ENCODE measurements around the gene AKR1E2.

AKR1E2 gene

DNA sequence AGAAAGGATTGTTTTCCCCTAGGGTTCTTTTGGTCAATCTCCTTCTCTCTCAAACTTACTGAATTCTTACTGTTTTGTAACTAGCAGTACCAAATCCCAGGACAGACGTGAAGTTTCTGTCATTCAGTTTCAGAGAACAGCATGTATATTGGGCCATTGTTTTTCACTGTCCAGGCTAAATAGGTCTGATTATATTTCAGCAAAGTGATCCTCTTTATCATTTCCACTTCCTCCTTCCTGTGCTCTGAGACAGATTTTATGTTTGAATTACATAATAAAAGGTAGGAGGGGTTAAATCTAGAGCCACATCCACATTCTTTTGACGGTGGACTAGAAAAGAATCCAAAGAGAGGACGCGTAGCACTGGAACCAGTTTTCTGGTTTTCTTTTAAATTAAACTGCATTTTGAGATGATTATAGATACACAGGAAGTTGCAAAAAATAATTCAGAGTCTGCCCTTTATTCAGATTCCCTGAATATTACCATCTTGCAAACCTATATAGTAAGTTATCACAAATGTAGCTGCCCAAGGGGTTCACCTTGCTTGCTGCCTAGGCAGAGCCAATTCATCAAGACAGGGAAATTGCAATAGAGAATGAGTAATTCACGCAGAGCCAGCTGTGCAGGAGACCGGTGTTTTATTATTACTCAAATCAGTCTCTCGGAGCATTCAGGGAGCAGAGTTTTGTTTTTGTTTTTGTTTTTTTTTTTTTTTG is 40.1 kb downstream of the AKR1E2 start:
- no peak for FAIRE-seq
- TF ChIP-seq, protein P1, sequence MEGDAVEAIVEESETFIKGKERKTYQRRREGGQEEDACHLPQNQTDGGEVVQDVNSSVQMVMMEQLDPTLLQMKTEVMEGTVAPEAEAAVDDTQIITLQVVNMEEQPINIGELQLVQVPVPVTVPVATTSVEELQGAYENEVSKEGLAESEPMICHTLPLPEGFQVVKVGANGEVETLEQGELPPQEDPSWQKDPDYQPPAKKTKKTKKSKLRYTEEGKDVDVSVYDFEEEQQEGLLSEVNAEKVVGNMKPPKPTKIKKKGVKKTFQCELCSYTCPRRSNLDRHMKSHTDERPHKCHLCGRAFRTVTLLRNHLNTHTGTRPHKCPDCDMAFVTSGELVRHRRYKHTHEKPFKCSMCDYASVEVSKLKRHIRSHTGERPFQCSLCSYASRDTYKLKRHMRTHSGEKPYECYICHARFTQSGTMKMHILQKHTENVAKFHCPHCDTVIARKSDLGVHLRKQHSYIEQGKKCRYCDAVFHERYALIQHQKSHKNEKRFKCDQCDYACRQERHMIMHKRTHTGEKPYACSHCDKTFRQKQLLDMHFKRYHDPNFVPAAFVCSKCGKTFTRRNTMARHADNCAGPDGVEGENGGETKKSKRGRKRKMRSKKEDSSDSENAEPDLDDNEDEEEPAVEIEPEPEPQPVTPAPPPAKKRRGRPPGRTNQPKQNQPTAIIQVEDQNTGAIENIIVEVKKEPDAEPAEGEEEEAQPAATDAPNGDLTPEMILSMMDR (IDR thresholded peaks at IDR 0.05; ENCODE audit: insufficient read depth, missing control alignments): no peak
- no peak for DNase-seq (ENCODE audit: insufficient read length, low spot score)

DNA sequence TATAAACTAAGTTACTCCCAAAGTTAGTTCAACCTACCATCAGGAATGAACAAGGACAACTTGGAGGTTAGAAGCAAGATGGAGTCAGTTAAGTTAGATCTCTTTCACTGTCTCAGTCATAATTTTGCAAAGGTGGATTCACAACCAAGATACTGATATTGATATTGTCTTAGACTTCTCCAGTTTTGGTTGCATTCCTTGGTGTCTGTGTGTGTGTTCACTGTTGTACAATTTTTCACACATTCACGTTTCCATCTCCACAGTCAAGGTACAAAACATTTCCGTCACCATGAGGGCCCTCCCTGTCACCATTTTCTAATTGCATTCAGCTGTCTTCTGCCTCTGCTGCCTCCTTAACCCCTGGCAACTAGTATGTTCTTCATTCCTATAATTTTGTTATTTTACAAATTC is 41.1 kb downstream of the AKR1E2 start:
- FAIRE-seq: no peak
- DNase-seq (ENCODE audit: insufficient read length, low spot score): no peak
- TF ChIP-seq, protein P1 (IDR thresholded peaks at IDR 0.05; ENCODE audit: insufficient read depth, missing control alignments): no peak

- FAIRE-seq (no peak), DNase-seq (ENCODE audit: insufficient read length, low spot score) (no peak)
- TF ChIP-seq, protein P1 (IDR thresholded peaks at IDR 0.05; ENCODE audit: insufficient read depth, missing control alignments): no peak
Observed at GRCh38 chr10:4867520-4868356, 41.7 kb downstream of the AKR1E2 start.

GRCh38 chr10:4868357-4868657 is 42.3 kb downstream of the AKR1E2 start:
- DNase-seq (ENCODE audit: insufficient read length, low spot score) (no peak), FAIRE-seq (no peak)
- TF ChIP-seq, protein P1 (IDR thresholded peaks at IDR 0.05; ENCODE audit: insufficient read depth, missing control alignments): no peak

- no peak for DNase-seq (ENCODE audit: insufficient read length, low spot score)
- TF ChIP-seq, protein P1 (IDR thresholded peaks at IDR 0.05; ENCODE audit: insufficient read depth, missing control alignments): no peak
- no peak for FAIRE-seq
Observed at GRCh38 chr10:4882704-4883078, 56.7 kb downstream of the AKR1E2 start.

GRCh38 chr10:4883079-4883739 is 57.2 kb downstream of the AKR1E2 start:
- FAIRE-seq: no peak
- TF ChIP-seq, protein P1 (IDR thresholded peaks at IDR 0.05; ENCODE audit: insufficient read depth, missing control alignments): no peak
- no peak for DNase-seq (ENCODE audit: insufficient read length, low spot score)
